A549 (cell line): ENCODE results near the gene WDR45.

Experiments used
- BHLHE40 ChIP-seq: IDR thresholded peaks from 2 replicates; pipeline ENCODE4 v1.6.1; 2012; ENCODE audit warnings: low read depth, low read length, inconsistent platforms
- EP300 ChIP-seq, 2 experiments: fragments of >200 bp; sonication (Bioruptor Twin); formaldehyde crosslinking; IDR thresholded peaks; 2 replicates in 1 of 2; 3 replicates in 1 of 2; pipeline ENCODE4 v1.6.1; 2016 to 2017
- ESRRA ChIP-seq: fragments of 150-350 bp; IDR thresholded peaks from 2 replicates; pipeline ENCODE4 v1.6.1; 2014; ENCODE audit warnings: mild to moderate bottlenecking, low read length, borderline replicate concordance
- POLR2A ChIP-seq: IDR thresholded peaks from 2 replicates; pipeline ENCODE4 v1.6.1; 2012; ENCODE audit warnings: mild to moderate bottlenecking, low read length
- POLR2AphosphoS2 ChIP-seq: conservative IDR thresholded peaks from 2 replicates; pipeline ENCODE4 v1.6.1; 2012; ENCODE audit warnings: low read length, improper control_type of control experiment, inconsistent platforms
- RFX5 ChIP-seq: fragments of 450-650 bp; IDR thresholded peaks from 2 replicates; pipeline ENCODE4 v1.7.1; 2014; ENCODE audit warnings: antibody characterized with exemption, mild to moderate bottlenecking, moderate library complexity
- RNF2 ChIP-seq: fragments of 200-600 bp; sonication (generic); IDR thresholded peaks from 2 replicates; pipeline ENCODE4 v1.6.1; 2016; ENCODE audit warnings: low read depth, mild to moderate bottlenecking, antibody characterized with exemption, moderate library complexity, borderline replicate concordance
- SREBF2 ChIP-seq: fragments of 450-650 bp; IDR thresholded peaks from 2 replicates; pipeline ENCODE4 v1.6.1; 2014; ENCODE audit warnings: mild to moderate bottlenecking, moderate library complexity
- ZC3H11A ChIP-seq: fragments of 450-650 bp; IDR thresholded peaks from 2 replicates; pipeline ENCODE4 v1.6.1; 2014; ENCODE audit warnings: antibody characterized with exemption, mild to moderate bottlenecking
- TF ChIP-seq, protein P1 (sequence below): fragments of >200 bp; sonication (Bioruptor Twin); formaldehyde crosslinking; IDR thresholded peaks from 3 replicates; pipeline ENCODE4 v1.5.1; 2016
- TF ChIP-seq, protein P2 (sequence below): IDR thresholded peaks from 2 replicates; pipeline ENCODE4 v1.6.1; 2012
- TF ChIP-seq, protein P3 (sequence below): IDR thresholded peaks from 2 replicates; pipeline ENCODE4 v1.6.1; 2012

DNA sequence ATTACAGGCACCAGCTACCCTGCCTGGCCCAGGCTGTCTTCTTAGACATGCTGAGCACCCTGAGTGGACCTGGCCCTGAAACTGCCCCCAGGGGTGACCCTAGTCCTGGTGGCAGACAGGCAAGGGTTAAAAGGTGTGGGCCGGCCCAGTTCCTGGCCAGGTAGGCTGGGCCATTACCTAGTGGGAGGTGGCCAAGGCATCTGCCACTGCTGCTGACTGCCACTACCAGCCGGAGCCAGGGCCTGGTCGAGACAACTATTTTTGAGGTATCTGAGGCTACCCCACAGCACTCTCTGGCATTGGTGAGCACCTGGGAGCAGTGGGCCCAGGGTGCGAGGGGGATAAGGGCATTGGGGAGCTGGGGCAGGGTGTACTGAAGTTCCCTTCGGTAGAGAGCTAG lies 20.9 kb downstream of the WDR45 start, which contains the start of gene CCDC120:
- TF ChIP-seq POLR2AphosphoS2 (no peak), EP300 (IDR thresholded peaks at IDR 0.05) (no peak), ESRRA (no peak), RFX5 (no peak), POLR2A (no peak), ZC3H11A (no peak), SREBF2 (no peak), RNF2 (no peak), BHLHE40 (no peak)
- TF ChIP-seq, protein P1, sequence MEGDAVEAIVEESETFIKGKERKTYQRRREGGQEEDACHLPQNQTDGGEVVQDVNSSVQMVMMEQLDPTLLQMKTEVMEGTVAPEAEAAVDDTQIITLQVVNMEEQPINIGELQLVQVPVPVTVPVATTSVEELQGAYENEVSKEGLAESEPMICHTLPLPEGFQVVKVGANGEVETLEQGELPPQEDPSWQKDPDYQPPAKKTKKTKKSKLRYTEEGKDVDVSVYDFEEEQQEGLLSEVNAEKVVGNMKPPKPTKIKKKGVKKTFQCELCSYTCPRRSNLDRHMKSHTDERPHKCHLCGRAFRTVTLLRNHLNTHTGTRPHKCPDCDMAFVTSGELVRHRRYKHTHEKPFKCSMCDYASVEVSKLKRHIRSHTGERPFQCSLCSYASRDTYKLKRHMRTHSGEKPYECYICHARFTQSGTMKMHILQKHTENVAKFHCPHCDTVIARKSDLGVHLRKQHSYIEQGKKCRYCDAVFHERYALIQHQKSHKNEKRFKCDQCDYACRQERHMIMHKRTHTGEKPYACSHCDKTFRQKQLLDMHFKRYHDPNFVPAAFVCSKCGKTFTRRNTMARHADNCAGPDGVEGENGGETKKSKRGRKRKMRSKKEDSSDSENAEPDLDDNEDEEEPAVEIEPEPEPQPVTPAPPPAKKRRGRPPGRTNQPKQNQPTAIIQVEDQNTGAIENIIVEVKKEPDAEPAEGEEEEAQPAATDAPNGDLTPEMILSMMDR: no peak
- TF ChIP-seq, protein P2, sequence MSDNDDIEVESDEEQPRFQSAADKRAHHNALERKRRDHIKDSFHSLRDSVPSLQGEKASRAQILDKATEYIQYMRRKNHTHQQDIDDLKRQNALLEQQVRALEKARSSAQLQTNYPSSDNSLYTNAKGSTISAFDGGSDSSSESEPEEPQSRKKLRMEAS: no peak
- TF ChIP-seq, protein P3, sequence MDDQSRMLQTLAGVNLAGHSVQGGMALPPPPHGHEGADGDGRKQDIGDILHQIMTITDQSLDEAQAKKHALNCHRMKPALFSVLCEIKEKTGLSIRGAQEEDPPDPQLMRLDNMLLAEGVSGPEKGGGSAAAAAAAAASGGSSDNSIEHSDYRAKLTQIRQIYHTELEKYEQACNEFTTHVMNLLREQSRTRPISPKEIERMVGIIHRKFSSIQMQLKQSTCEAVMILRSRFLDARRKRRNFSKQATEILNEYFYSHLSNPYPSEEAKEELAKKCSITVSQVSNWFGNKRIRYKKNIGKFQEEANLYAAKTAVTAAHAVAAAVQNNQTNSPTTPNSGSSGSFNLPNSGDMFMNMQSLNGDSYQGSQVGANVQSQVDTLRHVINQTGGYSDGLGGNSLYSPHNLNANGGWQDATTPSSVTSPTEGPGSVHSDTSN: no peak
